Lung microvascular endothelial cell (primary cell): Measurements from ENCODE around the gene SLTM. TPM values are rescaled to one million over a fixed set of nuclear protein-coding genes. Genes with fewer than 3 reads are reported as not detected.
"Not testable (repeated sequence)": the region's sequence is repeated elsewhere in the genome, so short reads cannot be mapped to it uniquely, and the experiment has no call there.

Source experiments
- DNase-seq, 2 donors: peaks; one replicate each; pipeline versions ENCODE4 v3.0.0 to v3.0.0-alpha.2; 2010; ENCODE audit warnings: low read depth in 2 of 2
- total RNA-seq: library from RNA; depleted of rRNA; stranded (reverse); fragments of >200 nt; gene quantifications from 2 replicates; pipeline ENCODE4 v1.2.1, GENCODE V29; 2014

Gene SLTM
- 31.8 and 50.6 TPM in 2 replicates for total RNA-seq

GRCh38 chr15:58933281-58934113 lies at the start of gene SLTM:
Gene SLTM, minus strand, starts transcription at chr15:58933679. Its CDS starts 114 bp downstream, at chr15:58933565.
- DNase-seq: peak; percentile 97

- DNase-seq: no peak
Measured at GRCh38 chr15:58983261-58983660, 49.8 kb upstream of the SLTM start.

GRCh38 chr15:58981808-58982475 lies 48.5 kb upstream of the SLTM start:
- peak in 1 of 2 donors; percentile 24 for DNase-seq

- peak; percentile 55 to 69 for DNase-seq
Measured at GRCh38 chr15:58980351-58980939, 47.0 kb upstream of the SLTM start.

GRCh38 chr15:58977887-58978286 lies 44.4 kb upstream of the SLTM start:
- no peak for DNase-seq

GRCh38 chr15:58967479-58967878 lies 34.0 kb upstream of the SLTM start:
- no peak for DNase-seq

- no peak for DNase-seq
Measured at GRCh38 chr15:58966698-58967097, 33.2 kb upstream of the SLTM start.

GRCh38 chr15:58962662-58963565 lies 29.4 kb upstream of the SLTM start:
- DNase-seq: no peak

- no peak for DNase-seq
Measured at GRCh38 chr15:58962136-58962535, 28.7 kb upstream of the SLTM start.

GRCh38 chr15:58958811-58959210 lies 25.3 kb upstream of the SLTM start:
- no peak for DNase-seq

- peak; percentile 64 to 68 for DNase-seq
Measured at GRCh38 chr15:58957101-58957973, 23.9 kb upstream of the SLTM start.

- DNase-seq: peak in 1 of 2 donors; percentile 34
Measured at GRCh38 chr15:58952751-58953150, 19.3 kb upstream of the SLTM start.

GRCh38 chr15:58951388-58952007 lies 18.0 kb upstream of the SLTM start:
- DNase-seq: peak; percentile 82 to 89

- DNase-seq: peak in 1 of 2 donors; percentile 64
Measured at GRCh38 chr15:58947179-58947578, 13.7 kb upstream of the SLTM start.

GRCh38 chr15:58934974-58935373 lies 1.5 kb upstream of the SLTM start:
- DNase-seq: not testable (repeated sequence)

GRCh38 chr15:58934521-58934920 lies 1.0 kb upstream of the SLTM start:
- no peak for DNase-seq

- no peak for DNase-seq
Measured at GRCh38 chr15:58934114-58934447, 602 bp upstream of the SLTM start.

- DNase-seq: no peak
Measured at GRCh38 chr15:58932710-58933280, 684 bp downstream of the SLTM start.

GRCh38 chr15:58931987-58932588 lies 1.4 kb downstream of the SLTM start:
- peak in 1 of 2 donors; percentile 51 for DNase-seq
